K562 (cell line): ENCODE results near the gene ATM. TPM values are rescaled to one million over a fixed set of nuclear protein-coding genes. Genes with fewer than 3 reads are reported as not detected.

Source experiments
- ATAC-seq: fragments of 200-7000 bp; cut with Tn5 transposase; 3 replicates; pipeline ENCODE4 v1.9.1; 2020; ENCODE audit warnings: moderate library complexity
- BruUV-seq: library from RNA; stranded (reverse); fragments of 400-500 nt; replicated peaks from 2 replicates; lab custom pipeline; 2021; lab: Mats Ljungman, UMichigan
- CTCF ChIA-PET: fragments of 300-600 bp; formaldehyde crosslinking; extraction: SDS; loops from one replicate; lab custom pipeline; 2021; ENCODE audit warnings: low intra/inter-chr PET ratio; lab: Yijun Ruan, JAX
- POLR2A ChIA-PET: fragments of 300-600, 350-650 bp; sonication (Branson Sonifier 250); formaldehyde crosslinking; extraction: SDS; loops from one replicate; lab custom pipeline; 2021; ENCODE audit warnings: antibody characterized with exemption, inconsistent platforms; lab: Yijun Ruan, JAX
- DNase-seq, 4 experiments: peaks; one replicate each; pipeline versions ENCODE4 v3.0.0 to v3.0.0-alpha.2; 2011 to 2018; ENCODE audit warnings: low spot score in 3 of 4, mixed read lengths in 3 of 4; ENCODE audit errors: extremely low read depth in 1 of 4
- FAIRE-seq: peaks from 2 replicates; lab custom pipeline; 2011; peaks lifted over from hg19 to GRCh38; lab: Jason Lieb, UNC
- H2AFZ ChIP-seq: 2 replicates; pipeline ENCODE4 v1.6.0; 2011; ENCODE audit warnings: low read depth, low read length, control low read depth, inconsistent platforms
- H3K27ac ChIP-seq: fragments of 200-600 bp; 3 replicates; pipeline ENCODE4 v1.8.0; 2011; ENCODE audit warnings: low read depth, mild to moderate bottlenecking, control low read depth, inconsistent platforms, low read length, moderate library complexity, mixed read lengths; ENCODE audit errors: extremely low read depth
- H3K27me3 ChIP-seq, 2 experiments: fragments of 300-600 bp in 1 of 2; 2 replicates in 1 of 2; 3 replicates in 1 of 2; pipeline versions ENCODE4 v1.6.0 to v1.8.0; 2011; ENCODE audit warnings: inconsistent platforms in 2 of 2, low read length in 2 of 2, mild to moderate bottlenecking in 1 of 2, mixed read lengths in 1 of 2, moderate library complexity in 1 of 2; ENCODE audit not compliant: control insufficient read depth in 2 of 2, insufficient read depth in 2 of 2
- H3K36me3 ChIP-seq: fragments of 300-600 bp; 3 replicates; pipeline ENCODE4 v1.8.0; 2011; ENCODE audit warnings: mild to moderate bottlenecking, low read length, inconsistent platforms; ENCODE audit not compliant: control insufficient read depth, insufficient read depth
- H3K4me1 ChIP-seq, 2 experiments: fragments of 200-600 bp in 1 of 2; replicated peaks in 1 of 2; 2 replicates in 1 of 2; 3 replicates in 1 of 2; pipeline versions ENCODE4 v1.5.1 to v1.8.0; 2011; ENCODE audit warnings: inconsistent platforms in 2 of 2, low read length in 2 of 2, mild to moderate bottlenecking in 1 of 2, mixed read lengths in 1 of 2, moderate library complexity in 1 of 2; ENCODE audit not compliant: control insufficient read depth in 2 of 2, insufficient read depth in 2 of 2
- H3K4me2 ChIP-seq: 2 replicates; pipeline ENCODE4 v1.6.1; 2011; ENCODE audit warnings: low read length, control low read depth, inconsistent platforms, mixed read lengths; ENCODE audit not compliant: insufficient read depth
- H3K4me3 ChIP-seq: fragments of 200-600 bp; sonication (generic), shearing (Covaris generic); 2 replicates; pipeline ENCODE4 v1.5.1; 2016; ENCODE audit warnings: control low read depth, inconsistent platforms
- H3K79me2 ChIP-seq: fragments of 200-600 bp; 3 replicates; pipeline ENCODE4 v1.8.0; 2011; ENCODE audit warnings: low read length, inconsistent platforms; ENCODE audit not compliant: control insufficient read depth, insufficient read depth
- H3K9ac ChIP-seq, 2 experiments: 2 replicates each; pipeline versions ENCODE4 v1.6.0 to v1.6.1; 2011; ENCODE audit warnings: low read depth in 2 of 2, low read length in 2 of 2, control low read depth in 1 of 2, inconsistent platforms in 1 of 2, mild to moderate bottlenecking in 1 of 2, mixed read lengths in 1 of 2; ENCODE audit not compliant: insufficient read depth in 1 of 2
- H3K9me1 ChIP-seq: one replicate; pipeline ENCODE4 v1.6.0; 2011; ENCODE audit warnings: inconsistent platforms, mild to moderate bottlenecking, low read length, moderate library complexity; ENCODE audit not compliant: control insufficient read depth, insufficient read depth
- H3K9me3 ChIP-seq: replicated peaks from 2 replicates; pipeline ENCODE4 v1.5.1; 2011; ENCODE audit warnings: low read depth, low read length, inconsistent platforms; ENCODE audit not compliant: control insufficient read depth, insufficient read depth
- H4K20me1 ChIP-seq: replicated peaks from 2 replicates; pipeline ENCODE4 v1.6.1; 2011; ENCODE audit warnings: low read length, inconsistent platforms, mixed read lengths; ENCODE audit not compliant: control insufficient read depth, insufficient read depth
- ATF7 ChIP-seq: fragments of 450-650 bp; IDR thresholded peaks from 2 replicates; pipeline ENCODE4 v1.7.1; 2014; ENCODE audit warnings: mild to moderate bottlenecking, moderate library complexity
- FOXA3 ChIP-seq, 2 experiments: fragments of 450-650 bp in 1 of 2; sonication (generic) in 1 of 2; formaldehyde crosslinking; IDR thresholded peaks in 1 of 2; conservative IDR thresholded peaks in 1 of 2; 2 replicates each; pipeline versions ENCODE4 v1.4.0 to v1.8.0; 2020 to 2022; ENCODE audit warnings: mild to moderate bottlenecking in 2 of 2, missing genetic modification reagents in 1 of 2
- SAFB ChIP-seq: fragments of 200-400 bp; formaldehyde crosslinking; IDR thresholded peaks from 2 replicates; pipeline ENCODE4 v1.6.1; 2017; ENCODE audit warnings: low read depth, low read length, borderline replicate concordance
- SMAD3 ChIP-seq: fragments of 450-650 bp; formaldehyde crosslinking; conservative IDR thresholded peaks from 2 replicates; pipeline ENCODE4 v1.4.0; 2020; ENCODE audit warnings: mild to moderate bottlenecking
- TCF3 ChIP-seq: sonication (generic); formaldehyde crosslinking; IDR thresholded peaks from 2 replicates; pipeline ENCODE4 v1.4.0; 2020; ENCODE audit warnings: mild to moderate bottlenecking, missing genetic modification reagents
- ZNF175 ChIP-seq: fragments of 200-800 bp; sonication (Bioruptor generic); IDR thresholded peaks from 2 replicates; pipeline ENCODE4 v1.6.1; 2016; ENCODE audit warnings: low read depth, mild to moderate bottlenecking, missing genetic modification characterization, missing compliant biosample characterization
- ZNF217 ChIP-seq: sonication (generic); formaldehyde crosslinking; IDR thresholded peaks from 2 replicates; pipeline ENCODE4 v1.8.0; 2022; ENCODE audit warnings: mild to moderate bottlenecking, missing genetic modification reagents
- WGBS: fragments of 100-300 bp; shearing (Covaris generic); methylation state at CpG from one replicate; pipeline ENCODE4 v1.1.6; 2016; ENCODE audit warnings: low coverage, mixed read lengths; ENCODE audit not compliant: insufficient coverage; ENCODE audit errors: missing lambda C conversion rate; 5-methylcytosine and 5-hydroxymethylcytosine counted together
- in situ Hi-C: fragments of 300-500 bp; cut with MboI; formaldehyde crosslinking; loops from 4 replicates; pipeline ENCODE4 v1.15.0; 2018; ENCODE audit warnings: inconsistent platforms, mixed read lengths
- intact Hi-C: fragments of 100-400 bp; cut with micrococcal nuclease; formaldehyde crosslinking; loops from 2 replicates; pipeline ENCODE4 v1.14.2; 2022
- polyA plus RNA-seq, 8 experiments: library from polyadenylated mRNA; depleted of rRNA in 4 of 8; stranded (reverse) in 5 of 8; unstranded in 3 of 8; fragments of >200 nt; fragmentation: Nextera tagmentation in 2 of 8; fragmentation: Illumina TruSeq in 1 of 8; extraction: Ambion mirVana in 2 of 8; extraction: Trizol in 1 of 8; gene quantifications; 2 replicates each; pipeline versions ENCODE4 v1.2.1 to v1.2.3, GENCODE V29; 2011 to 2014; ENCODE audit warnings: inconsistent platforms in 1 of 8, missing spikeins in 1 of 8
- total RNA-seq, 7 experiments: library from RNA; depleted of rRNA in 6 of 7; stranded (reverse); fragments of >200 nt in 6 of 7; fragmentation: Illumina TruSeq in 2 of 7; extraction: Trizol in 2 of 7; gene quantifications; 2 replicates each; pipeline versions ENCODE4 v1.2.1 to v1.2.3, GENCODE V29; 2011 to 2021; ENCODE audit warnings: low replicate concordance in 1 of 7
- TF ChIP-seq, protein P1 (sequence below): fragments of 200-800 bp; sonication (Bioruptor generic); IDR thresholded peaks from 2 replicates; pipeline ENCODE4 v1.6.1; 2017; ENCODE audit warnings: missing genetic modification characterization, missing compliant biosample characterization
- TF ChIP-seq, protein P2 (sequence below): fragments of 250-450 bp; sonication (Bioruptor Pico); IDR thresholded peaks from 2 replicates; pipeline ENCODE4 v1.6.1; 2021; ENCODE audit warnings: mild to moderate bottlenecking
- TF ChIP-seq, protein P3 (sequence below): fragments of 450-650 bp; IDR thresholded peaks from 2 replicates; pipeline ENCODE4 v1.6.1; 2018; ENCODE audit not compliant: partially characterized antibody

Gene ATM
- total and polyA plus RNA-seq, 9 of the 15 experiments (the other 6 are each of a cell fraction or from before 2014, with no cell fraction given): 8.3 to 46.8 (median 26.2) TPM

DNA sequence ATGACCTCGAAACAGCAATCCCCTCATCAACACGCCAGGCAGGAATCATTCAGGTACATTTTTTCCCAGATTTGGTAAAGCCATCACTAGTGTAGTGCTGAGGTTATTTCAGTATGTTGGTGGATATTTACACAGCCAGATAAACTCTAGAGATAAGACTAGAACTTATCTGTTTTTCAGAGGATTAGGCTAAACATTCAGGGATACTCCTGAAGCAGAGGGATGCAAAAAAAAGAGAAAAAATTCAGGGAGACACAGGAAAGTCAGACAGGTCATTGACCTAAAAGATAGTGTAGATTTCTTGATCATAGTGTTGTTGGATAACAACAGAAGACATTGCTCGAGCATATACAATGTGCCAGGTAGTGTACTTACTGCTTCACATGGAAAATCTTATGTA lies 93.2 kb downstream of the ATM start:
- Histone ChIP-seq H3K36me3 (peaks cover 12% of the 10 kb centered on the region), H3K27ac (no peak overlapping the region), H3K4me3 (no peak overlapping the region), H3K27me3 (no peaks in the 10 kb centered on the region), H2AFZ (no peak overlapping the region), H3K9me1 (no peaks in the 10 kb centered on the region), H3K79me2 (no peaks in the 10 kb centered on the region), H3K4me2 (no peak overlapping the region), H3K9me3 (no peaks in the 10 kb centered on the region), H4K20me1 (no peaks in the 10 kb centered on the region), H3K9ac (no peak overlapping the region), H3K4me1 (no peaks in the 10 kb centered on the region)
- BruUV-seq: no TSS peak
- no peak for FAIRE-seq
- TF ChIP-seq ZNF217 (no peak), FOXA3 (CRISPR knock-in tag; conservative IDR thresholded peaks at IDR 0.05 in 1 of 2, IDR thresholded peaks at IDR 0.05 in 1 of 2) (peak in 1 of 2 experiments; percentile 79; a peak in 2 of 4 replicates)
- ChIA-PET CTCF (no interaction called here), POLR2A (no interaction called here)
- 90% methylated on average over 3 of the region's 3 CpGs for WGBS
- intact Hi-C loops: no loop called here
- no peak for DNase-seq
- no peak for ATAC-seq
- in situ Hi-C loops: no loop called here

DNA sequence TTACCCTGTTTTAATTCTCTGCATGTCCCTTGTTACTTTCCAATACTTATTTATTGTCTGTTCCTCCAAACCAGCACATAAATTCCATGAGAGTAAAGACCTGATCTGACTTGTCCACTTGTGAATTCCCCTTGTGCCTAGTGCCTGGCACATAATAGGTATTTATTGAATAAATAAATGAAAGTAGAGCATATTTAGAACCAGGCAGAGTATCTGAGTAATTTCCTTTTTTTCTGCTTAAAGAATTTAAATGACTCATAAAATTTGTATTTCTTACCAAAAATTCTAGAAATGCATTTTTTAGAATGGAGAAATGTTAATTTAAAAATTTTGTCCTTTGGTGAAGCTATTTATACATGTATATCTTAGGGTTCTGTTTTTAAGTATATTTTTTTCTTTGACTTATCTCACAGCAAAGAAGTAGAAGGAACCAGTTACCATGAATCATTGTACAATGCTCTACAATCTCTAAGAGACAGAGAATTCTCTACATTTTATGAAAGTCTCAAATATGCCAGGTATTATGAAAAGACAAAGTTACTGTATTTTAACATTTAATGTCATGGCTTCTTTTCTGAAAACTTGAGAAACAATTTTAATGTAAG lies 96.8 kb downstream of the ATM start:
- FAIRE-seq (no peak), DNase-seq (no peak), ATAC-seq (no peak)
- H2AFZ ChIP-seq: no peak overlapping the region
- in situ Hi-C loops: no loop called here
- H3K79me2 ChIP-seq: no peaks in the 10 kb centered on the region
- no TSS peak for BruUV-seq
- no peak overlapping the region for H3K4me3 ChIP-seq
- ChIA-PET POLR2A (no interaction called here), CTCF (no interaction called here)
- H3K9me3 ChIP-seq: no peaks in the 10 kb centered on the region
- peaks cover 22% of the 10 kb centered on the region for H3K36me3 ChIP-seq
- H3K27me3 ChIP-seq: no peaks in the 10 kb centered on the region
- no peak overlapping the region for H3K9ac ChIP-seq
- intact Hi-C loops: no loop called here
- no peaks in the 10 kb centered on the region for H3K9me1 ChIP-seq
- H3K4me1 ChIP-seq: no peaks in the 10 kb centered on the region
- H3K27ac ChIP-seq: no peak overlapping the region
- no peaks in the 10 kb centered on the region for H4K20me1 ChIP-seq
- H3K4me2 ChIP-seq: no peak overlapping the region
- TF ChIP-seq, protein P1, sequence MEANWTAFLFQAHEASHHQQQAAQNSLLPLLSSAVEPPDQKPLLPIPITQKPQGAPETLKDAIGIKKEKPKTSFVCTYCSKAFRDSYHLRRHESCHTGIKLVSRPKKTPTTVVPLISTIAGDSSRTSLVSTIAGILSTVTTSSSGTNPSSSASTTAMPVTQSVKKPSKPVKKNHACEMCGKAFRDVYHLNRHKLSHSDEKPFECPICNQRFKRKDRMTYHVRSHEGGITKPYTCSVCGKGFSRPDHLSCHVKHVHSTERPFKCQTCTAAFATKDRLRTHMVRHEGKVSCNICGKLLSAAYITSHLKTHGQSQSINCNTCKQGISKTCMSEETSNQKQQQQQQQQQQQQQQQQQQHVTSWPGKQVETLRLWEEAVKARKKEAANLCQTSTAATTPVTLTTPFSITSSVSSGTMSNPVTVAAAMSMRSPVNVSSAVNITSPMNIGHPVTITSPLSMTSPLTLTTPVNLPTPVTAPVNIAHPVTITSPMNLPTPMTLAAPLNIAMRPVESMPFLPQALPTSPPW: no peak
- TF ChIP-seq SAFB: no peak
- TF ChIP-seq ATF7: no peak
- TF ChIP-seq ZNF175: no peak
- TF ChIP-seq TCF3 (CRISPR knock-in tag): no peak
- TF ChIP-seq SMAD3 (CRISPR knock-in tag): no peak
- TF ChIP-seq, protein P2, sequence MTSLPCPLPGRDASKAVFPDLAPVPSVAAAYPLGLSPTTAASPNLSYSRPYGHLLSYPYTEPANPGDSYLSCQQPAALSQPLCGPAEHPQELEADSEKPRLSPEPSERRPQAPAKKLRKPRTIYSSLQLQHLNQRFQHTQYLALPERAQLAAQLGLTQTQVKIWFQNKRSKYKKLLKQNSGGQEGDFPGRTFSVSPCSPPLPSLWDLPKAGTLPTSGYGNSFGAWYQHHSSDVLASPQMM: no peak
- TF ChIP-seq, protein P3, sequence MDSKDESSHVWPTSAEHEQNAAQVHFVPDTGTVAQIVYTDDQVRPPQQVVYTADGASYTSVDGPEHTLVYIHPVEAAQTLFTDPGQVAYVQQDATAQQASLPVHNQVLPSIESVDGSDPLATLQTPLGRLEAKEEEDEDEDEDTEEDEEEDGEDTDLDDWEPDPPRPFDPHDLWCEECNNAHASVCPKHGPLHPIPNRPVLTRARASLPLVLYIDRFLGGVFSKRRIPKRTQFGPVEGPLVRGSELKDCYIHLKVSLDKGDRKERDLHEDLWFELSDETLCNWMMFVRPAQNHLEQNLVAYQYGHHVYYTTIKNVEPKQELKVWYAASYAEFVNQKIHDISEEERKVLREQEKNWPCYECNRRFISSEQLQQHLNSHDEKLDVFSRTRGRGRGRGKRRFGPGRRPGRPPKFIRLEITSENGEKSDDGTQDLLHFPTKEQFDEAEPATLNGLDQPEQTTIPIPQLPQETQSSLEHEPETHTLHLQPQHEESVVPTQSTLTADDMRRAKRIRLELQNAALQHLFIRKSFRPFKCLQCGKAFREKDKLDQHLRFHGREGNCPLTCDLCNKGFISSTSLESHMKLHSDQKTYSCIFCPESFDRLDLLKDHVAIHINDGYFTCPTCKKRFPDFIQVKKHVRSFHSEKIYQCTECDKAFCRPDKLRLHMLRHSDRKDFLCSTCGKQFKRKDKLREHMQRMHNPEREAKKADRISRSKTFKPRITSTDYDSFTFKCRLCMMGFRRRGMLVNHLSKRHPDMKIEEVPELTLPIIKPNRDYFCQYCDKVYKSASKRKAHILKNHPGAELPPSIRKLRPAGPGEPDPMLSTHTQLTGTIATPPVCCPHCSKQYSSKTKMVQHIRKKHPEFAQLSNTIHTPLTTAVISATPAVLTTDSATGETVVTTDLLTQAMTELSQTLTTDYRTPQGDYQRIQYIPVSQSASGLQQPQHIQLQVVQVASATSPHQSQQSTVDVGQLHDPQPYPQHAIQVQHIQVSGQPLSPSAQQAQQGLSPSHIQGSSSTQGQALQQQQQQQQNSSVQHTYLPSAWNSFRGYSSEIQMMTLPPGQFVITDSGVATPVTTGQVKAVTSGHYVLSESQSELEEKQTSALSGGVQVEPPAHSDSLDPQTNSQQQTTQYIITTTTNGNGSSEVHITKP: no peak
